HEK293T (cell line): ENCODE results near the gene MT1E.

ENCODE experiments used
- CTCF ChIA-PET: fragments of 350-600 bp; formaldehyde crosslinking; extraction: SDS; loops from one replicate; lab custom pipeline; 2021; ENCODE audit warnings: antibody characterized with exemption, inconsistent platforms; lab: Yijun Ruan, JAX
- POLR2A ChIA-PET: fragments of 350-600 bp; formaldehyde crosslinking; extraction: SDS; loops from one replicate; lab custom pipeline; 2020; ENCODE audit warnings: antibody characterized with exemption, inconsistent platforms; lab: Yijun Ruan, JAX
- DNase-seq: peaks from one replicate; pipeline ENCODE4 v3.0.0; 2012; ENCODE audit warnings: mixed read lengths; ENCODE audit errors: extremely low spot score
- ARNT ChIP-seq: fragments of 450-650 bp; IDR thresholded peaks from 2 replicates; pipeline ENCODE4 v1.6.1; 2017; ENCODE audit warnings: mild to moderate bottlenecking
- BHLHE40 ChIP-seq: fragments of 450-650 bp; IDR thresholded peaks from 2 replicates; pipeline ENCODE4 v1.6.1; 2016; ENCODE audit warnings: mild to moderate bottlenecking, moderate library complexity, borderline replicate concordance
- CTBP1 ChIP-seq: fragments of 450-650 bp; IDR thresholded peaks from 2 replicates; pipeline ENCODE4 v1.6.1; 2016; ENCODE audit warnings: borderline replicate concordance
- ELF4 ChIP-seq: fragments of 450-650 bp; IDR thresholded peaks from 2 replicates; pipeline ENCODE4 v1.6.1; 2017; ENCODE audit warnings: antibody characterized with exemption
- FOXA1 ChIP-seq: fragments of 450-650 bp; IDR thresholded peaks from 2 replicates; pipeline ENCODE4 v1.6.1; 2016; ENCODE audit warnings: mild to moderate bottlenecking
- FOXK2 ChIP-seq: fragments of 450-650 bp; IDR thresholded peaks from 2 replicates; pipeline ENCODE4 v1.6.1; 2016; ENCODE audit warnings: mild to moderate bottlenecking
- FOXM1 ChIP-seq: fragments of 450-650 bp; IDR thresholded peaks from 2 replicates; pipeline ENCODE4 v1.6.1; 2017; ENCODE audit warnings: mild to moderate bottlenecking, borderline replicate concordance
- HDGF ChIP-seq: fragments of 450-650 bp; IDR thresholded peaks from 2 replicates; pipeline ENCODE4 v1.6.1; 2017; ENCODE audit warnings: antibody characterized with exemption, borderline replicate concordance
- L3MBTL2 ChIP-seq: fragments of 450-650 bp; conservative IDR thresholded peaks from 2 replicates; pipeline ENCODE4 v1.6.1; 2016; ENCODE audit warnings: mild to moderate bottlenecking
- LEF1 ChIP-seq: fragments of 450-650 bp; IDR thresholded peaks from 2 replicates; pipeline ENCODE4 v1.6.1; 2017; ENCODE audit warnings: mild to moderate bottlenecking, borderline replicate concordance
- NFRKB ChIP-seq: fragments of 450-650 bp; IDR thresholded peaks from 2 replicates; pipeline ENCODE4 v1.6.1; 2016; ENCODE audit warnings: mild to moderate bottlenecking, moderate library complexity
- SP1 ChIP-seq: fragments of 450-650 bp; IDR thresholded peaks from 2 replicates; pipeline ENCODE4 v1.6.1; 2017
- SUZ12 ChIP-seq: fragments of 450-650 bp; IDR thresholded peaks from 2 replicates; pipeline ENCODE4 v1.6.1; 2016; ENCODE audit warnings: mild to moderate bottlenecking
- TARDBP ChIP-seq: fragments of 450-650 bp; IDR thresholded peaks from 2 replicates; pipeline ENCODE4 v1.6.1; 2016
- ZNF384 ChIP-seq: fragments of 450-650 bp; IDR thresholded peaks from 2 replicates; pipeline ENCODE4 v1.6.1; 2016
- TF ChIP-seq, protein P1 (sequence below): fragments of 450-650 bp; IDR thresholded peaks from 2 replicates; pipeline ENCODE4 v1.6.1; 2016

The MT1E gene

DNA sequence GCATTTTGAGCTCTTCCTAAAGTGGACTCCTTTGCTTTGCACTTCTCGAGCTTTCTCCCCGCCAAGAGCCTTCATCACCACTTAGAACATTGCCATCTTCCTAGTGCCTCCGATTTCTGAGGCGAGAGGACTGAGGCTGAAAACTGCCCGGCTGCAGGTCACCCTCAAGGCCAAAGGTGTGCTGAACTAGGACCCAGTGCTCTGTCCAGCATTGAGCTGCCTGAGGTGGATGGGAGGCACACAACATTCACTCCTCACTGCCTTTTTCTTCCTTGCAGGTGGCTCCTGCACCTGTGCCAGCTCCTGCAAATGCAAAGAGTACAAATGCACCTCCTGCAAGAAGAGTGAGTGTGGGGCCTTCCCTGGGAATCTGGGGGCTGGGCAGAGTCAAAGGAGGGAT is 18.3 kb downstream of the MT1E start:
- TF ChIP-seq FOXK2 (no peak), ELF4 (no peak), BHLHE40 (no peak), ZNF384 (no peak), HDGF (no peak), L3MBTL2 (no peak)
- TF ChIP-seq, protein P1, sequence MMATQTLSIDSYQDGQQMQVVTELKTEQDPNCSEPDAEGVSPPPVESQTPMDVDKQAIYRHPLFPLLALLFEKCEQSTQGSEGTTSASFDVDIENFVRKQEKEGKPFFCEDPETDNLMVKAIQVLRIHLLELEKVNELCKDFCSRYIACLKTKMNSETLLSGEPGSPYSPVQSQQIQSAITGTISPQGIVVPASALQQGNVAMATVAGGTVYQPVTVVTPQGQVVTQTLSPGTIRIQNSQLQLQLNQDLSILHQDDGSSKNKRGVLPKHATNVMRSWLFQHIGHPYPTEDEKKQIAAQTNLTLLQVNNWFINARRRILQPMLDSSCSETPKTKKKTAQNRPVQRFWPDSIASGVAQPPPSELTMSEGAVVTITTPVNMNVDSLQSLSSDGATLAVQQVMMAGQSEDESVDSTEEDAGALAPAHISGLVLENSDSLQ: no peak
- POLR2A ChIA-PET: no interaction called here
- CTCF ChIA-PET: no interaction called here
- no peak for DNase-seq

DNA sequence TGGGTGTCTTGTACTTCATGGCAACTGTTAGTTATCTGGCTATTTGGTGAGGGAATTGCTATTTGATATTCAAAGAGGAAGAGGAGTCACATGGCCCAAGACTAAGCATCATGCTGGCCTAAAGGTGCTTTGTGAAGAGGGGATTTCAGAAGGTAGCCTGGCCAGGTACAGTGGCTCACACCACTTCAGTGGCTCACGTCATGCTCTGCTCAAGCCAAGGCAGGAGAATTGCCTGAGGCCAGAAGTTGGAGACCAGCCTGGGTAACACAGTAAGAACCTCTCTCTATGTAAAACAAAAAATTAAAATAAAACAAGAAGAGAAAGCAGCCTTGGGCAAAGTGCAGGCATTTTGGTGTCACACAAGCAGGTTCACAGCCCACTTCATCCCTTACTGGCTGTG is 19.7 kb downstream of the MT1E start:
- ChIA-PET POLR2A (no interaction called here), CTCF (no interaction called here)
- TF ChIP-seq ELF4: no peak
- no peak for TF ChIP-seq FOXK2
- TF ChIP-seq SUZ12: no peak
- TF ChIP-seq ZNF384: no peak
- TF ChIP-seq TARDBP: no peak
- no peak for TF ChIP-seq FOXM1
- TF ChIP-seq ARNT: no peak
- no peak for TF ChIP-seq HDGF
- no peak for TF ChIP-seq LEF1
- TF ChIP-seq, protein P1: no peak
- TF ChIP-seq L3MBTL2: no peak
- no peak for TF ChIP-seq FOXA1
- no peak for TF ChIP-seq SP1
- no peak for DNase-seq

DNA sequence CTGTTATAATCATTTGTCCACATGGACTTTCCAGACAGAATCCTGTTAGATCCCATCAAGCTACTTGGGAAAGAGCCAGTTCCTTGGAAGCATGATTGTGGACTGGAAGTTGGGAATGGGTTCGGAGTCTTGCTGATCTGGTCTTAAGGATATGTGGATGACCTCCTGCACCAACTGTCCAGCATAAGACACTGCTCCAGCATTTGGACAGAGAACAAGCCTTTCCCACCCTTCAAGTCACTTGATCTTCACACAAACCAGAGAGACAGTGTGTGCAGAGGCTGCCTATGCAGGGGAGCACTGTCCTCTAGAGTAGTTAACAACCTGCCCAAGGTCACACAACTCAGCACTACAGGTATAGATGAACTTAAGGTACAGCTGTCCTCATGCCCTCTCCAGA is 20.3 kb downstream of the MT1E start:
- ChIA-PET POLR2A (no interaction called here), CTCF (no interaction called here)
- DNase-seq: no peak
- TF ChIP-seq NFRKB (no peak), BHLHE40 (no peak), SUZ12 (no peak), FOXK2 (no peak), FOXM1 (no peak), FOXA1 (no peak)
- TF ChIP-seq, protein P1: no peak

DNA sequence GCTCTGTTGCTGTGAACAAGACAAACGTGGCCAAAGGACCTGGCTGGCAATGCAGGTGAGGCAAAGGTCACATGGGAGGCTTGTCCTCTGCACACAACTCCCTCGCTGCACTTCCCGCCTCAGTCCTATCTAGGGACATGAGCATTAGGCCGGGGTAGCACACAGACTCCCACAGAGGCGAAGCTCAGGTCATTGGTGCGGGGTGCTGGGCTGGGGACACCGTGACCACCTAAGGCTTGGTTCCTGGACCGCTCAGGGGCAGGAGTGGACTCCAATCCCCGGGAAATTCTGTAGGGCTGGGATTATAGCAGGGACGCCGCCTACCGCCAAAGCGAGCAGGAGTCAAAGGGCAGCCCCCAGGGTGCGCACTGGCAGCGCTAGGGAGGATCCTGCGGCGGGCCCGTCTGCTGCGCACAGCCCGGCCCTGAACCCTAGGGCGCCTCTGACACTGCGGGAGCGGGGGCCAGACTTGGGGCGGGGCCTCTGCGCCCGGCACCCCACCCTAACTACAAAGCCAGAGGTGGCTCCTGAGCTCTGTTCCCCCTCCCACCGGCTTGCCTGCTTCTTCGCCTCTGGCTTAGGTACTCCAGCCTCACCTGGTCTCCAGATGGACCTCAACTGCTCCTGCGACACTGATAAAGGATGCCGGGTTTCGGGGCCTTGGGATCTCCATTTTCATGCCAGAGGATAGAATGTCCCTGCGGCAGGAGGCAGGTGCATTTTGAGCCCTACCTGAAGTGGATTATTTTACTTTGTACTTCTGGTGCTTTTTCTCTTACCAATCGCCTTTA is 22.3 kb downstream of the MT1E start:
- TF ChIP-seq SUZ12 (no peak), FOXA1 (no peak), BHLHE40 (no peak)
- DNase-seq: no peak
- CTCF ChIA-PET: no interaction called here
- POLR2A ChIA-PET: no interaction called here

DNA sequence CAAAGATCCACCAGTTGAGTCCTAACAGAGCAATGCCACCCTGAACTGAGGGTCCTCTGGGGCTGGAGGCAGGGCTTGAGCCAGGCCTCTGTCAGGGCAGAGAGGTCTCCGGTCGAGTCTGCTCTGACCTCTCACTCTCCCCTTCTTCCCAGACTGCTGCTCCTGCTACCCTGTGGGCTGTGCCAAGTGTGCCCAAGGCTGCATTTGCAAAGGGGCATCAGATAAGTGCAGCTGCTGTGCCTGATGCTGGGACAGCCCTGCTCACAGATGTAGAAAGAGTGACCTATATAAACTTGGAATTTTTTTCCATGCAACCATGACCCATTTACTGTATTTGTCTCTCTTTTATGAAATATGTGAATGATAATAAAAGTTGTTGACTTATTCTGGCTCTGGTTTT is 23.7 kb downstream of the MT1E start:
- TF ChIP-seq NFRKB: no peak
- TF ChIP-seq TARDBP: no peak
- no peak for TF ChIP-seq HDGF
- TF ChIP-seq SUZ12: no peak
- no peak for TF ChIP-seq CTBP1
- TF ChIP-seq LEF1: no peak
- POLR2A ChIA-PET: no interaction called here
- CTCF ChIA-PET: no interaction called here
- no peak for DNase-seq

DNA sequence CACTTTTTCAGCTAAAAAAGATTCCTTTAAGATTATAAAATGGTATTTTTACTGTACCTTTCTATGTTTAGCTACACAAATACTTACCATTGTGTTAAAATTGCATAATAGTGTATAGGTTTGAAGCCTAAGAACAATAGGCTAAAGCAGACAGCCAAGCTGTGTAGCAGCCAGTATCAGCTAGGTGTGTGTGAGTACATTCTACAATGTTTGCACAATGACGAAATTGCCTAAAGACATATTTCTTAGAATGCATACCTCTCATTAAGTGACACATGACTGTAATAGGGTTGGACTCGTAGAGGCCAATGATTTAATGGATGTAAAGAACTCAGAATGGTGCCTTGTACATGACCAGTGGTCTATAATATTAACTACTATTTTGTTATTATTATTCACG is 24.2 kb downstream of the MT1E start:
- ChIA-PET CTCF (no interaction called here), POLR2A (no interaction called here)
- no peak for DNase-seq

More for the DNA sequence above, 24.2 kb downstream of the MT1E start:
- TF ChIP-seq TARDBP (no peak), SP1 (no peak), BHLHE40 (no peak), L3MBTL2 (no peak), ELF4 (no peak), HDGF (no peak), CTBP1 (no peak), FOXK2 (no peak), FOXA1 (no peak), NFRKB (no peak), ARNT (no peak), ZNF384 (no peak), SUZ12 (no peak), FOXM1 (no peak), LEF1 (no peak)
- TF ChIP-seq, protein P1: no peak
